Medulla oblongata (tissue), 1 donor: Measurements from ENCODE around the gene ABCD3.
"Not testable (repeated sequence)": the region's sequence is repeated elsewhere in the genome, so short reads cannot be mapped to it uniquely, and the experiment has no call there.

Experiments
- DNase-seq: peaks from one replicate; pipeline ENCODE4 v3.0.0-alpha.2; 2015; ENCODE audit errors: extremely low spot score

The ABCD3 gene

GRCh38 chr1:94417978-94418663 is at the start of gene ABCD3:
Gene ABCD3 (plus strand): TSS chr1:94418389. CDS start chr1:94418479, 90 bp downstream.
- peak; percentile 98 for DNase-seq

GRCh38 chr1:94372771-94373170 is 45.4 kb upstream of the ABCD3 start:
- DNase-seq: not testable (repeated sequence)

GRCh38 chr1:94373311-94373710 is 44.9 kb upstream of the ABCD3 start:
- DNase-seq: not testable (repeated sequence)

GRCh38 chr1:94375666-94376065 is 42.5 kb upstream of the ABCD3 start:
- not testable (repeated sequence) for DNase-seq

- not testable (repeated sequence) for DNase-seq
Observed at GRCh38 chr1:94378493-94378892, 39.7 kb upstream of the ABCD3 start.

GRCh38 chr1:94379615-94380014 is 38.6 kb upstream of the ABCD3 start:
- no peak for DNase-seq

GRCh38 chr1:94382201-94382600 is 36.0 kb upstream of the ABCD3 start:
- DNase-seq: no peak

- no peak for DNase-seq
Observed at GRCh38 chr1:94383966-94384408, 34.2 kb upstream of the ABCD3 start.

- no peak for DNase-seq
Observed at GRCh38 chr1:94384485-94385265, 33.5 kb upstream of the ABCD3 start.

GRCh38 chr1:94385308-94385929 is 32.8 kb upstream of the ABCD3 start:
- no peak for DNase-seq

- no peak for DNase-seq
Observed at GRCh38 chr1:94389298-94389697, 28.9 kb upstream of the ABCD3 start.

- no peak for DNase-seq
Observed at GRCh38 chr1:94394247-94394646, 23.9 kb upstream of the ABCD3 start.

- DNase-seq: no peak
Observed at GRCh38 chr1:94395231-94395630, 23.0 kb upstream of the ABCD3 start.

- no peak for DNase-seq
Observed at GRCh38 chr1:94395748-94396309, 22.4 kb upstream of the ABCD3 start.

GRCh38 chr1:94396356-94397010 is 21.7 kb upstream of the ABCD3 start:
- peak; percentile 52 for DNase-seq

GRCh38 chr1:94398356-94398755 is 19.8 kb upstream of the ABCD3 start:
- no peak for DNase-seq

GRCh38 chr1:94399453-94399852 is 18.7 kb upstream of the ABCD3 start:
- DNase-seq: no peak

- no peak for DNase-seq
Observed at GRCh38 chr1:94401206-94401605, 17.0 kb upstream of the ABCD3 start.

- no peak for DNase-seq
Observed at GRCh38 chr1:94406446-94406845, 11.7 kb upstream of the ABCD3 start.

GRCh38 chr1:94408104-94408830 is 9.9 kb upstream of the ABCD3 start:
- DNase-seq: no peak

- DNase-seq: no peak
Observed at GRCh38 chr1:94411237-94411636, 7.0 kb upstream of the ABCD3 start.
